GM12878 (cell line): ENCODE results near the gene SPEG.

Experiments used
- CTCF ChIP-seq, 3 experiments: IDR thresholded peaks in 2 of 3; conservative IDR thresholded peaks in 1 of 3; 2 replicates each; pipeline ENCODE4 v1.5.1; 2011; ENCODE audit warnings: low read depth in 3 of 3, low read length in 3 of 3, mild to moderate bottlenecking in 3 of 3, control low read depth in 2 of 3, moderate library complexity in 2 of 3, inconsistent platforms in 1 of 3, mixed read lengths in 1 of 3; ENCODE audit not compliant: control insufficient read depth in 2 of 3, insufficient read depth in 1 of 3; ENCODE audit errors: extremely low read depth in 1 of 3
- EZH2 ChIP-seq: IDR thresholded peaks from 2 replicates; pipeline ENCODE4 v1.6.1; 2012; ENCODE audit warnings: low read depth, mild to moderate bottlenecking, control low read depth, inconsistent platforms, low read length, borderline replicate concordance; ENCODE audit not compliant: control insufficient read depth
- HDAC2 ChIP-seq: fragments of 200-600 bp; sonication (generic); IDR thresholded peaks from 2 replicates; pipeline ENCODE4 v1.6.1; 2017
- NFIC ChIP-seq: IDR thresholded peaks from 2 replicates; pipeline ENCODE4 v1.6.1; 2012; ENCODE audit warnings: low read depth, mild to moderate bottlenecking, inconsistent platforms, low read length, moderate library complexity
- POLR2AphosphoS2 ChIP-seq: IDR thresholded peaks from 2 replicates; pipeline ENCODE4 v1.6.1; 2011; ENCODE audit warnings: low read depth, mild to moderate bottlenecking, low read length, improper control_type of control experiment, moderate library complexity
- SMAD5 ChIP-seq: IDR thresholded peaks from 2 replicates; pipeline ENCODE4 v1.6.1; 2016; ENCODE audit warnings: antibody characterized with exemption, low read depth
- ZNF24 ChIP-seq: fragments of 450-650 bp; IDR thresholded peaks from 2 replicates; pipeline ENCODE4 v1.6.1; 2017; ENCODE audit warnings: antibody characterized with exemption, mild to moderate bottlenecking

GRCh38 chr2:219470429-219470828, 35.8 kb downstream of the SPEG start:
- TF ChIP-seq POLR2AphosphoS2 (no peak), CTCF (IDR thresholded peaks at IDR 0.05 in 2 of 3, conservative IDR thresholded peaks at IDR 0.05 in 1 of 3; ENCODE audit: control insufficient read depth in 2 of 3, extremely low read depth in 1 of 3, insufficient read depth in 1 of 3, low read depth in 3 of 3, low read length in 3 of 3) (no peak), NFIC (no peak), ZNF24 (no peak), HDAC2 (no peak), SMAD5 (no peak), EZH2 (no peak)
